ENCODE results near the gene FAM210A. TPM values are rescaled to one million over a fixed set of nuclear protein-coding genes. Genes with fewer than 3 reads are reported as not detected.
A peak's percentile ranks its signal among the peaks of the same experiment; 100 is the strongest.

The FAM210A gene
- total RNA-seq, 2 experiments from 2014 or later: 51.9 to 58.1 TPM

DNA sequence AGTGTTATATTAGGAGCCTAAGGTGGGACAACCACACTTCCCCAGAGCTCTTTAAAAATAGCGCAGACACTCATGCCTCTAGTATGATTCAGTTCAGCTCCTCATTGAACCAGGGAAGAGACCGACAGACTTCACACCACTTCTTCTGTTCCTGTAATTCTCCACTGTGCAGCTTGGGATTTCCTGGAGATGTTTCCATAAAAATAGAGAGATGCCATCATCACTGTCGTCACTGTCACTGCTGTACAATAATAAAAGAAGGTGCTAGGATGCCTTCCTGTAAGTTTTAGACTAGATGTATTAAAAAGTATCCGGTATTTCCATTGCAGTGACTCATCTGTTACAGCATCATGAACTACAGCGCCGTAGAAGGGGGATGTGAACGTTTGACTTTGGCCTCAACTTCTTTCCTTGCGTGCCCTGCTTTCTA, 110.9 kb downstream of the FAM210A start:
- H3K36me3 Mint-ChIP-seq: peaks cover 8% of the 10 kb centered on the region
- DNase-seq: peak; percentile 34
- no peaks in the 10 kb centered on the region for H3K9me3 Mint-ChIP-seq
- H3K27me3 Mint-ChIP-seq: no peaks in the 10 kb centered on the region
- H3K4me3 Mint-ChIP-seq: peak overlapping the region; percentile 81
- peaks cover 76% of the 10 kb centered on the region for H3K4me1 Mint-ChIP-seq
- peak overlapping the region; percentile 97 for H3K27ac Mint-ChIP-seq

DNA sequence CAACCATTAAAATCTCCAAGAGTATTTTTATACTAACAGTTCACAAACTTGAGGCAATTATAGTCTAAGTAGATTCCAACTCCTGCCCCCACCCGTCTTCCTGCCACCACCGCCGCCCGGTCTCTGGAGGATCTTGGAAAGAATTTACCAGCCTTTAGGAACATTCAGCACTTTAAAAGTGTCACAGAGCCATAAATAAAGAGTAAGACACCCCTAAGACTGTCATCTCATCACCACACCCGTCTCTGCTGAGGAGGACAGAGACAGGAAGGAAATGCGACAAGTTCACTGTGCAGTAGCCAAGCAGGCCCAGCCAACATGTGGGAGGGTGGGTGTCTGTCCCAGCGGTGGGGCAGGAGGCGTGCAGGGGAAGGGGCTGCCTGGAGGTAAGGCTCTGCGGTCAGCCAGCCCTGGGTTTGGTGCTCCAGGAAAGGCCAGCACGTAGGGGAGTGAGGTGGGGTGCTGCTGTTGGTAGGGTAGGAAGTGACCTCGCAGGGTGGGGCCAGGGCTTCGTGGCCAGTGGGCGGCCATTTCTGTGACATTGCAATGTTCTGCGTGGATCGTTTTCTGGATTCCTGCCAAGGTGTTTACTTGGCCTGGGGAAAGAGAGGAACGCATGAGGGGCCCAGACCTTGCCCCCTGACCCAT, 111.6 kb downstream of the FAM210A start:
- peaks cover 76% of the 10 kb centered on the region for H3K4me1 Mint-ChIP-seq
- H3K9me3 Mint-ChIP-seq: no peaks in the 10 kb centered on the region
- peak; percentile 38 for DNase-seq
- H3K36me3 Mint-ChIP-seq: peaks cover 8% of the 10 kb centered on the region
- no peaks in the 10 kb centered on the region for H3K27me3 Mint-ChIP-seq
- peak overlapping the region; percentile 81 for H3K4me3 Mint-ChIP-seq
- peak overlapping the region; percentile 97 for H3K27ac Mint-ChIP-seq

DNA sequence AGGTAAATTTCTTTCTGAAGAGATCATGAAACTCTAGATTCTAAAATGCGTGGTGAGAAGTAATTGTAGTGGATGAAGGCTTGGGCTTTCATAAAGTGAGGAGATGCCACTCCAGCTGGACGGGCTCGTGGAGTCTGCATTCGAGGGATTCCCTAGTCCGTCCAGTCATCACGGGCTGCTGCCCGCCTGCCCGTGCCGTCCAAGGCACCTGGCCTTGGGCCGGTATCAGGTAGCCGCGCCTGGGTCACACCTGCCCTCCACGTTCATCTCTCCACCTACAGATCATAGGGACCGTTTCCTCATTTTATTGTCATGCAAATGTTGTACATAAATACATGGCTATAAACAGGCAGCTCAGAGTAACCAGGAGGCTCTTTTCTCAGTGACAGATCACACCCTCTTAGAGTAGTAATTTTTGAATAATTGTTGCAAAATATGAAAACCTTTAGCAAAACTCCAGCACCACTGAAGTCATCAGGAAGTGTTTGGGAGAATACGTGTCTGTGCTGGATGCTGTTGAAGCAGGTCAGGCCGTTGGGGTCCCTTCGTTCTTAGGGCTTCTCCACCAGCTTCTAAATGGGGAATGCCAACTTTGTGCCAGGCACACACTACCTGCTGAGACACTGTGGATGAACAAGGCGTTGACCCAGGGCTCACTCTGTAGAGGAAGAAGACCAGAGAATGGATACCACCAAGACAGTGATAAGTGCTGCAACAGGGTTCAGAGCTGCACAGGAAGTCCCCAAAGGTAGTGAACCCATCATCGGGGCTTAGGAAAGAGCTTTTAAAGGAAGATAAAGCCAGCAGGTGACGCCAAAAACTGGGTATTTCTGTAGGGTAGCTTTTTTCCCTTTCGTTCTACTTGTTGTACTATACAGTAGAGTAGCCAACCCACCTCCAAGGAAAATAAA, 112.5 kb downstream of the FAM210A start:
- H3K36me3 Mint-ChIP-seq: peaks cover 8% of the 10 kb centered on the region
- no peaks in the 10 kb centered on the region for H3K9me3 Mint-ChIP-seq
- peaks cover 85% of the 10 kb centered on the region for H3K4me1 Mint-ChIP-seq
- no peaks in the 10 kb centered on the region for H3K27me3 Mint-ChIP-seq
- H3K4me3 Mint-ChIP-seq: peak overlapping the region; percentile 84
- peak overlapping the region; percentile 97 for H3K27ac Mint-ChIP-seq
- no peak for DNase-seq

Other genes starting within 250 kb of the FAM210A start
- 10 to 100 TPM; 63.0 to 64.5 TPM for gene RNMT, start 115 bp upstream of the FAM210A start, total RNA-seq
- not detected for gene MC5R, start 97.6 kb upstream of the FAM210A start, total RNA-seq
- not detected for gene MC2R, start 189.0 kb upstream of the FAM210A start, total RNA-seq

All from activated naive CD8-positive, alpha-beta T cell treated with anti-CD3 and anti-CD28 coated beads for 36 hours (primary cell).